EH (cell line): ENCODE measurements around the gene FUZ.
A peak's percentile ranks its signal among the peaks of the same experiment; 100 is the strongest.

Experiments
- DNase-seq: peaks from one replicate; pipeline ENCODE4 v3.0.0-alpha.2; 2015; ENCODE audit warnings: low read depth

Gene FUZ

DNA sequence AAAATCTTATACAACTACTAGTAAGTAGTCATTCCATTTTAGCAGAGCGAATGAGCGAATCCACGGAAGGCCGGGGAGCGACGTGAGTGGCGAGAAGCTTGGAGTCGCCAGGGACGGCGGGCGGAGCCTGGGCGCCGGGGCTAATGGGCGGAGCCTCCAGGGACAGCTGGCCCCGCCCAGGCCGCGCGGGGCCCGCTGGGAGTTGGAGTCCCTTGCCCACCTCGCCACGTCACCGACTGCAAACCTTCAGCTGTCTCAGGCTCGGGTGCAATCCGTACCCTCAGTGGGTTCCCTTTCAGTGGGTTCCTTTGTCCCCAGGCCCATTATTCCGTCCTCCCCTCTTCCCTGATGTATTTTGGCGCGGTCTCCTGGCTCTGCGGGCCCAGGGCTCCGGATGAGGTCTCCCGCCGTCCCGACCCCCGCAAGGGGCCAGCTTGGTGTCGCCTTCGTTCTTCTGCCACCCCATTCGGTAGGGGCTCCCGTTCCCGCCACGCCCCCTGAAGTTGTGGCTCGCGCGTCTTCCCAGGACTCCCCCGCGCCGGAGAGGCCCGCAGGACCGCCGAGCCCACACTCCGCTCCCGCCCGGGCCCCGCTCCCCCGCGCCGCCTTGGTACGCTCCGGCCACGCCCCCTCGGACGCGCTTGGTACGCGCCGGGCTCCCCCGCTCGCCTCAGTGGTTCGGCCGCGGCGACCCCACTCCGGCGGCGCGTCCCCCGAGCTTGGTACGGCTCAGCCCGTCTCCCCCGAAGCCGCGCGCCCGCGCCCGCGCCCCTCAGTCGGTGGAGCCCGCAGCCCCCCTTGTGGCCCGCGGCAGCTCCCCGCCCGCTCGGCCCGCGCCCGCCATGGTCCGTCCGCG lies 37.6 kb upstream of the FUZ start, which contains the start of gene PTOV1:
Gene PTOV1 (plus strand): TSS at position 673 of the 856 bp plus-strand sequence.
- peak; percentile 92 for DNase-seq

DNA sequence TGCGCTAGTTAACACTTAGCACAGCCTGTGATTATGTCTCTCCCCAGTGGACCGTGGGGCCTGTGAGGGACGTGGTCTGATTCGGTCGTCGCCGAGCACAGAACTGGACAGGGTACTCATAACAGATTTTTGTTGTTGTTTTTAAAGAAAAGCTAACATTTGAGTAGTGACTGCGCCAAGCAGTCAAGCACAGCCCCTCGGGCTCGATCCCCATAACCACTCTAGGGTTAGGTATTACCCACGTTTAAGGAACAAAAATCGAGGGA lies 37.1 kb upstream of the FUZ start:
- DNase-seq, result no peak

DNA sequence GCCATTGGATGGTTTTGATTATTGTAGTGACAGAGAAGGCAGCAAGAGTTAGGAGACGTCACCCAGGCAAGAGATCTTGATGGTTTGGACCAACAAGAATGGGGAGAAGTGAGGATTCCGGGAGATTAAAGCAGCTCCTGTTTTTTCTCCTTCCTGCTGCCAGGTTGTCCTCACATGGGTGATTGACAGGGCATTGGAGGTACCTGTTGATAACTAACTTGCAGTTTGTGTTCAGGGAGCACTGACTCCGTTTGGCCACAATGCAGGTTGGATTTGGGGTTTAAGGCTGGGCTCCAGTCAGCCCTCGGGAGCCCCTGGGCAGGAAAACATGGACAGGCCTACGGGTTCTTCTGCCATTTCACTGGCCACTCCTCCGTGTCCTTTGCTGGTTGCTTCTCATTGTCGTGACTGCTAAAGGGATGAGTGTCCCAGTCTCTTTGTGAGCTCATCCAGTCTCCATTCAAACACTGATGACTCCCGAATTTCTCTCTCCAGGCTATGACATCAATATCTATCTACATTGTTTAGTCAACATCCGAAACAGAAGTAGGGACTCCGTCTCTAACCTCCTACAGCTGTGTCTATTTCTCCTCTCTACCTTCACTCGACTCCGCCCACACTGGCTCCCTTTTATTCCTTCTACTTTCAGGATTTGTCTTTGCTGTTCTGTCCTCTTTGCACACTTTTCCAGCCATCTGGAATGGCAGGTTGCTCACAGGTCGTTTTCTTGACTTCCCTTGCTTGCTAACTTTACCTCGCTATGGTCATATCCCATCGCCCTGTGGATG lies 36.5 kb upstream of the FUZ start:
- DNase-seq, result no peak

DNA sequence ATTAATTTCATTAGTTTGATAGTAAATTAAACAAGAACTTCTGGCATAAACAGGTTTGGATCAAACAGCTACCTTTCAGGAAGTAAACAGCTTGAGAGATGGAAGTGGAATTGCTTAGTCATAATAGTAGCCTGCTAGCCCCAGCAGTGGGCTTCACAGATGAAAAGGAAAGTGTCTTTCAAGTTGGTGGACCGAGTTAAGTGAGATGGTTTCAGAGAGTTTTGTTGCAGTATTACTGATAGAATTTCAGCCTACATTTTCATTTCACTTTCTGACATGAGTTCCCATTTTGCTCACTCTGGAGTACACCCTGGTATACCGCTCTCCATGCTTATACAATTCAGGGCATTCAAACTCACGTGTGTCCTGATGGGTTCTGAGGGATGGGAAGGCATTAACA lies 35.8 kb upstream of the FUZ start:
- no peak for DNase-seq

DNA sequence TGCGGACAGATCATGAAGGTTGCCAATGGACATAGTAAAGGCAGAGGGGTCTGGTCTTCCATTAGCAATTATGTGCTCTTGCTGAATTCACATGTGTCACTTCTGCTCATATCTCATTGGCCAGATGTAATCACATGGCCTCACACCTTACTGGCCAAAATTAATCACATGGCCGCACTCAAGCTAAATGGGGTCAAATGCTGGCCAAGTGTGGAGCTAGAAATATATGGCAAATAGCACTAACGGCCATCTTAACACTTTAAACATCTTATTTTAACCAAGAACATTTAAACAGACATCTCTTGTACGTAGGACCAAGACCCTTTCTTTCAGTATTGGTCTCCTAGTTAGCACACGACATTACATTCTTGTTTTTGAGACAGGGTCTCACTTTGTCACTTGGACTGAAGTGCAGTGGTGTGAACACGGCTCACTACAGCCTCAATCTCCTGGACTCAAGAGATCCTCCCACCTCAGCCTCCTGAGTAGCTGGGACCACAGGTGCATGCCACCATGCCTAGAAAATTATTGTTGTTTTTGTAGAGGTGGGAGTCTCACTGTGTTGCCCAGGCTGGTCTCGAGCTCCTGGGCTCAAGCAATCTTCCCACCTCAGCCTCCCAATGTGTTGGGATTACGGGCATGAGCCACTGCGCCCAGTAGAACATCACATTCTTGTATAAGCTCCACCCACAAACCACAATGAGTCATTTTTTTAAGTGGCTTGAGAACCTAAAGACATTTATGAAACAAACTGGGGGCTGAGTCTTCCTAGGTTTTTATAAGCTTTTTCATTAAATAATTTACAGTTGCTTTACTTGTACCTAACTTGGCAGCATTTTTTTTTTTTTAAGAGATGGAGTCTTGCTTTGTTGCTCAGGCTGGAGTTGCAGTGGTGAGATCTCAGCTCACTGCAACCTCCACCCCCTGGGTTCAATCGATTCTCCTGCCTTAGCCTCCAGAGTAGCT lies 34.9 kb upstream of the FUZ start:
- DNase-seq, result peak; percentile 95

DNA sequence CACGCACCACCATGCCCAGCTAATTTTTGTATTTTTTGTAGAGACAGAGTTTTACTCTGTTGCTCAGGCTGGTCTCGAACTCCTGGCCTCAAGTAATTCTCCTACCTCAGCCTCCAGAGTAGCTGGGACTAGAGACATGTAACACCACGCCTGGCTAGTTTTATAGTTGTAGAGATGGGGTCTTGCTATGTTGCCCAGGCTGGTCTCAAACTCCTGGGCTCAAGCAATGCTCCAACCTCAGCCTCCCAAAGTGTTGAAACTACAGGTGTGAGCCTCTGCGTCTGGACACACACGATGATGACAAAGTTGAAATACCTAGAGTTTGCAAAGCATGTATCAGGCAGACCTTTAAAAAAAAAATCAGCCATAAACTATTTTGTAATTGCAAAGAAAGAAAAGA lies 33.3 kb upstream of the FUZ start:
- no peak for DNase-seq

DNA sequence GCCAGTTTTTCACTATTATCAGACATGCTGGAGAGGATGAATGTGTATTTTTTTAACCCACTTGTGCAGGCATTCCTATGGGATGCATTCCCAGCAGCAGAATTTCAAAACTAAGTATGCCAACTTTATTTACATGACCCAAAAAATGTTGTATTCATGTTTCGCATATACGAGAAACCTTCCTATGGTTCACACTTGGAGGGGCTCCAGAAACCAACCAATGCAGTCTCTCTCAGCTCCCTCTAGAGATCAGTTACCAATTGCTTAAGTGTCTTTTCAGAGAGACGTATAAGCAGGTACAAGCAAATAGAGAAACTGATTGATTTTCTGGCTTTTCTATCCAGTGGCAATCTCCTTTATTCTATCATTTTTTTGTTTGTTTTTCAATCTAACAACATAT lies 32.3 kb upstream of the FUZ start:
- DNase-seq, result no peak

DNA sequence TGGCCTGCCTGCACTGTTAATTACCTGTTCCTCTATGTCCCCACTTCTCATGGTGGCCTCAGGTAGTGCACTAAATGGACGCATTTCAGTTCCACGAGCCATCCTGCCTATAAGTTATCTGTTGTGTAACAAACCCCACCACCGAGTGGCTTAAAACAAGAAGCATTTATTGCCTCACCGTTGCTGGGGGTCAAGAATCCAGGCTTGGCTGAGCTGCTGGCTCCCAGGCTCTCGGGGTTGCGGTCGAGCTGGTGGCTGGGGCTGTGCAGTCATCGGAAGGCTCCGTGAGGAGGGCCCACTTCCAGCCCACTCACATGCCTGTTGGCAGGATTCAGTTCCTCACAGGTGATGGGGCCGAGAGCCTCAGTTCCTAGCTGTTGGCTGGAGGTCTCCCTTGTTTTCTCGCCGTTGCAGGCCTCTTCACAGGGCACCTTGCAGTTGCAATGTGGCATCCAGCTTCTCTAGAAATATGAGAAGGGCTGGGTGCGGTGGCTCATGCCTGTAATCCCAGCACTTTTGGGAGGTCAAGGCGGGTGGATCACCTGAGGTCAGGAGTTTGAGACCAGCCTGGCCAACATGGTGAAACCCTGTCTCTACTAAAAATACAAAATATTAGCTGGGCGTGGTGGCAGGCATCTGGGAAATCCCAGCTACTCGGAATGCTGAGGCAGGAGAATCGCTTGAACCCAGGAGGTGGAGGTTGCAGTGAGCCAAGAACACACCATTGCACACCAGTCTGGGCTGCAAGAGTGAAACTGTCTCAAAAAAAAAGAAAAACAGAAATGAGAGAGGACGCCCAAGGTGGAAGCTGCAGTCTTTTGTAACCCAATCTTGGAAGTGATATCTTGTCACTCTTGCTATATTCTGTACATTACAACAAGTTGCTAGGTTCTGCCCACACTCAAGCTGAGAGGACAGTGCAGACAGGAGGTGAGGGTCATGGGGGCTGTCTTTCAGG lies 31.3 kb upstream of the FUZ start:
- no peak for DNase-seq

DNA sequence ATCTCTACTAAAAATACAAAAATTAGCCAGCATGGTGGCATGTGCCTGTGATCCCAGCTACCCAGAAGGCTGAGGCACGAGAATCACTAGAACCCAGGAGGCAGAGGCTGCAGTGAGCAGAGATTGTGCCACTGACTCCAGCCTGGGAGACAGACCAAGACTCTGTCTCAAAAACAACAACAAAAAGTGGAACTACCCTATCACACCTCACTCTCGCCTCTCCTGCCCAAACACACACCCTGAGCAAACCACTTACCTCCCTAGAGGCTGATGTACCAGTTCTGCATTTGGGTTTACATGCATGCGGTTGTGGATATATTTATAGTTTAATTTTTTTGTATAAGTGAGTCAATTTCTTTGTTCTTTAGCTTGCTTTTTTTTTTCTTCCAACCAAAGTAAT lies 30.2 kb upstream of the FUZ start:
- DNase-seq, result no peak

DNA sequence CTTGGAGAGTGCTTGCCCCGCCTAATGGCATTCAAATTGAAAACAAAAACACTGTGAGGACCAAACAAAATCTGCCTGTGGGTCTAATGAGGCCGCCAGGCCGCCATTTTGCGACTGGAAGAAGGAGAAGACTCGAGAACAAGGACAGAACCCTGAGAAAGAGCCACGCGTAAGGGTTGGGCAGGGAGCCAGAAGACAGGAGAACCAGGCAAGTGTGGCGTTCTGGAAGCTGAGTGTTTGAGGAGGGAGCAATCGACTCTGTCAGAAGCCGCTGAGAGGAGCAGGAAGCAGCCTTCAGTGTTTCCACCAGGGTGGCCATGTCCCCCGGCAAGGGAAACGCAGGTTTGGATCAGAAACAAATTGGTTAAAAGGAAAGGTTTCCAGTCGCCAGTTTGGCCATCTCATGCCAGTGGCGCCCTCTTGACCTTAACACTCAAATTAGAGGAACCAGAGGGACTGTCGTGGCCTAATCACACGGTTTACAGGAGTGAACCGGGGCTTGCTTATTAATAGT lies 27.7 kb upstream of the FUZ start:
- DNase-seq, result no peak

DNA sequence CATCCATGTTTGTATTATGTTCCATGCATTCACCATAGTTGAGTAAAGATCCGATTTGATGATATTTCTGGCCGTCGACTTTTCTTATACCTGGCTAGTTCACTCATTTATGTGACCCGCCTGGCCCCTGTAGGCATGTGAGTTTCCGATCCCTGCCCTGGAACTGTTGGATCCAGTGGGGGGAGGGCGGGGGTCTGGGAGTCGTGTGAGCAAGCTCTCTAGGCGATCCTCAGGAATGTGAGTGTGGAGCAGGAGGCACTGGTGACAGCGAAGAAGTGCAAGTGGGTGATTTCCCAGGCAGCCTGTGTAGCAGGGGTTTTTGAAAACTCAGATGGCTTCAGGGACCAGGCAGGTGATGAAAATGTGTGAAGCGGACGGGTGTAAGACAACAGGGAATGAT lies 27.2 kb upstream of the FUZ start:
- no peak for DNase-seq

DNA sequence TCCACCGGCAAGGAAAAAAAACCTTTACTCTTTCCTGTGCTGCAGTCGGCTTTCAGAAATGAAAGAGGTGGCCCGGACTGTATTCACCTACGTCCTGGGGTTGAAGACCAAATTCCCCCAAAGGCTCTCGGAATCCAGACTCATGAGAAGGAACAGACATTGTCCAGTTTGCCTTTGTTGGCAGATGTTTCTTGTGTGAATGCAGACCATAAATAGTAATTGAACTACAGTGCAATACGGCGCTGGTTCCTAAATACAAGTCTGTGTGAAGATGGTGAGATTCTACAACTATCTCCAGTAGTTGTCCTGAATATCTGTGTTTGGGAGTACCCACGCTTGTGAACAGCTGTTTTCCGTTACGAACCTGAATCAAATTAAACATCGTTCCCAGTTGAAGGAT lies 26.6 kb upstream of the FUZ start:
- no peak for DNase-seq

DNA sequence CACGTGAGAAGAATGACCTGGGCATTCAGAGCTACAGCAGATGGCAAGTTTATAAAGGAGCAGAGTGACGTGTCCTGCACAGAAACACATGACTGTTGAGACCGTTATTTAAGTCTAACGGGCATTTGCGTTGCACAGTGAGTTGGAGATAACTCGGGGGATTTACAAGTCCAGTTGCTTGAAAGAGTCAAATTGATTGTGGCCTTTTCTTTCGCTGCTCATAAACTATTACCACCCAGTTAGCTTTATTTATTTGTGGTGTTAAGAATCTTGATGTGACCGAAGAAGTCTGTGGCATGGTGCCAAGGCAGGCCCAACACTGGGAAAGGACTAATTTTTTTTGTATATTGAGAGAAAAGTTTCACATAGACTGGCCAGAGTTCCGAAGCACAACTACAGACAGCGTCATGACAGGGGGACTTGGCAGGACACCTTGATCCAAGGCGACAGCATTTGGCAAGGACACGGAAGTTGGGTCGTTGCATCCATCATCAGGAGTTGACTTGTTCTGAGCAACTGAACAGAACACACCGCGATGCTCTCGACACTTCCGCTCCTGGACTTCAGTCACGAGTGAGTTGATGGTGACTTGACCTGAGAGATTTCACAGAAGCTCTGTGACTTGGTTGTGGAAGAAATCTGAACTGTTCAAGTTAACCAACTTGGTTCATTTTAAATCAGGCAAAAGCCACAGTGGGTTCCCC lies 25.9 kb upstream of the FUZ start:
- no peak for DNase-seq

DNA sequence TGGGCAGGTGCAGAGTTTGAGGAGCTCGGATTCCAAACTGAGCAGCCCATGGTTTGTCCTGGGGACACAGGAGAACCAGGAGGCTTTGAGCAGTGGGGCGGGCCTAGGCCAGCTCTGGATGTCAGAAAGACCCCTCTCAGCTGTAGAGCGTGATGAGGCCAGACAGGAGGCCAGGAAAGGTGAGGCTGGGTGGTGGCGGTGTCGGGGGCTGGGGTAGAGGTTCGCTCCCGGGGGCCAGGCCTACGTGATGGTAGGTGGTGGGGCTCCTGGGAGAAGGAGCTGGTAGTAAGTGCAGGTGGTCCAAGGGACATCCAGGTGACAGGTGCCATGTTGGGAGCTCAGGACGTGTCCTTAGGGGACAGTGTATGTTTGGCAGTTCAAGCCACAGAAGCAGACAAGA lies 24.3 kb upstream of the FUZ start:
- DNase-seq, result no peak

DNA sequence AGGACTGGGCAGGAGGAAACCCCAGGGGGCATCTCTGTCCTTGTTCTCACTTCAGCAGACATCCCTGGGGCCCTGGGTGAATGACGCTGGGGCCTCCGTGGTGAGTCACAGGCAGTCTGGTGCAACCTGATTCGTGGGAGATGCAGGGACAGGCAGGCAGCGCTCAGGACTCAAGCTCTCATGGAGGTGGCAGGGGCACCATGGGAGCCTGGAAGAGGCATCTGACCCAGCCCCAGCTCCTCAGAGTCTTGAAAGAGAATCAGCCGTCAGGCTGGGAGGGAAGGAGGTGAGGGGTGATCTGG lies 23.9 kb upstream of the FUZ start:
- no peak for DNase-seq

DNA sequence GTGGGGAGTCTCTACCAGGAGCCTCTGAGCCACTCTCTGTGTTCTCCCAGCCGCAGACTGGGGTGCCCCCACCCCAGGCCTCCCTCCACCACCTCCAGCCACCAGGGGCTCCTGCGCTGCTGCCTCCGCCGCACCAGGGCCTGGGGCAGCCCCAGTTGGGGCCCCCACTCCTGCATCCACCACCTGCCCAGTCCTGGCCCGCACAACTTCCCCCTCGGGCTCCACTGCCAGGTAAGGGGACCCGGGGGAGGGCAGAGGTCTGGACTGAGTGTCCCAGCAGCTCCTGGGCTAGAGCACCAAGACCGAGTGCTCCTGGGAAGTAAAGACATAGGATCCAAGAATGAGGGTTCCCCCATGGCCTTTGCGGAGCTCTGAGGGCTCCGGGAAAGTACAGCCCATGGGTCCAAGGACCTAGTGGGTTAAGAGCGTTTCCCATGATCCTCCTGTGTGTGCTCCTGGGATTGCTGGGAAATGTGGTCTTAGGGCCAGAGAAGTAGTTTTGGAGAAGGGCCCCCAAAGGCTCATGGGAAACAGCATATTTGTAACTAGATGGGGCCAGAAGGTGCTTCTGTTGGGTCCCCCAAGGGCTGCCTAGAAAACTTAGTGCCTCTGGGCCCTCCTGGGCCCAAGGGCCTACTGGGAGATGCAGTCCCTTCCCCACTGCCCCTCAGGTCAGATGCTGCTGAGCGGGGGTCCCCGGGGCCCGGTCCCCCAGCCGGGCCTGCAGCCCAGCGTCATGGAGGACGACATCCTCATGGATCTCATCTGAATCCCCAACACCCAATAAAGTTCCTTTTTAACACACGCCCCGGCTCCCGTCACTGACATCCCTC lies 23.3 kb upstream of the FUZ start:
- DNase-seq, result no peak

DNA sequence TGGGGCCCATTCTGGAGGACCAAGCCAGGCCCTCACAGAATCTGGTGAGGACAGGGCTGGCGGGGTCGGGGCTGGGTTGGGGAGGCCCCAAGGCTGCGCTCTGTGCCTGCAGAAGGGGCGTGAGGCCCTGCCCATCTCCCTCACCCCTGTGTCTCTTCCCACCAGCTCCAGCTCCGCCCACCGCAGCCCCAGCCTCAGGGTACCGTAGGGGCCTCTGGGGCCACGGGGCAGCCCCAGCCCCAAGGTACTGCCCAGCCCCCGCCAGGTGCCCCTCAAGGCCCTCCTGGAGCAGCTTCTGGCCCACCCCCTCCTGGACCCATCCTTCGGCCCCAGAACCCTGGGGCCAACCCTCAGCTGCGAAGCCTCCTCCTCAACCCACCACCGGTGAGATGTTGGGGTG lies 22.5 kb upstream of the FUZ start:
- DNase-seq, result no peak

DNA sequence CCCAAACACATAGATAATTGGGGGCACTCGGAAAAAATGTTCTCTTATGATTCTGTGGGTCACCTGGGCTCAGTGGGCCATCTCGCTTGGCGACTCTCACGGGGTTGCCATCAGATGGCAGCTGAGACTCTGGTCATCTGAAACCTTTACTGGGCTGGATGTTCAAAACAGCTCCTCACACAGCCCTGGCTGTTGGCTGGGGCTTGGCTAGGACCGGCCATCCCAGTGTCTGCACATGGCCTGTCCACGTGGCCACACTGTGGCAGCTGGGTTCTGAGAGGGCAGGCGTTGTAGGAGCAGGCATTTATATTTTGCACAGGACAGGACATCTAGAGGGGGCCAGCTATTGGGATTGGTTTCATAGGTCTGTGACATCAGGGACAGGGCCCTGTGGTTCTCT lies 20.5 kb upstream of the FUZ start:
- no peak for DNase-seq

DNA sequence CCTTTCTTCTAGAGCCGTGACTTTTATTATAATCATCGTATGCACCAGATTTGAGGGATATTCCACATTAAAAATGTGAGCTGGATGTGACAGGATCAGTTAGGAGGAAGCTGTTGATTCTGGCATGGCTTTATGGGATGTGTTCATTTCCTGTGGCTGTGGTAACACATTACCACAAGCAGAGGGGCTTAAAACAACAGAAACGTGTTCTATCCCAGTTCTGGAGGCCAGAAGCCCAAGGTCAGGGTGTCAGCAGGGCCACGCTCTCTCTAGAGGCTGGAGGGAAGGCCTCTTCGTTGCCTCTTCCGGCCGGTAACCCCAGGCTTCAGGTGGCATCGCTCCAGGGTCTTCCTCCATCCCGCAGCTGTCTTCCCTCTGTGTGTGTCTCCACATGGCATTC lies 19.5 kb upstream of the FUZ start:
- peak; percentile 45 for DNase-seq

DNA sequence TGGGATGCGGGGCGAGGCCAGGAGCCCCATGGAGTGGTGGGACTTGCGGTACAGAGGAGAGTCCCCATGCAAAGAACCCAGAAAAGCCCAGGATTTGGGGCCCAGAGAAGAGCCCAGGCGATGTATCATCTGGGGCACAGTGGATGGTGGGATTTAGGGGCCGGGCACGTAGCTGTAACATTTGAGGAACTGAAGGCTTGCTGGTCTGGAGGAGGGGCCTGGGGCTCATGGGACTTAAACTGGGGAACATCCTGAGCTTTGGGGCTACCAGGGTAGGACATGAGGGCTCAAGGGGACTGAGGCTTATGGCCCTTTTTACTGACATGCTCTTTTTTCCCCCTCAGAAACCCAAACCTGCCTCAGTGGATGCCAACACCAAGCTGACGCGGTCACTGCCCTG lies 18.5 kb upstream of the FUZ start:
- DNase-seq, result no peak
